NK-92 (cell line): Measurements from ENCODE around the gene CCSAP.
"Not testable (repeated sequence)": the region's sequence is repeated elsewhere in the genome, so short reads cannot be mapped to it uniquely, and the experiment has no call there.

Experiments used
- DNase-seq: peaks from one replicate; lab custom pipeline; 2025; ENCODE audit not compliant: unreplicated experiment; lab: John Stamatoyannopoulos, UW

Gene CCSAP

GRCh38 chr1:229291686-229292085 is 51.2 kb downstream of the CCSAP start:
- not testable (repeated sequence) for DNase-seq

GRCh38 chr1:229288516-229288915 is 54.3 kb downstream of the CCSAP start:
- DNase-seq = no peak

DNA sequence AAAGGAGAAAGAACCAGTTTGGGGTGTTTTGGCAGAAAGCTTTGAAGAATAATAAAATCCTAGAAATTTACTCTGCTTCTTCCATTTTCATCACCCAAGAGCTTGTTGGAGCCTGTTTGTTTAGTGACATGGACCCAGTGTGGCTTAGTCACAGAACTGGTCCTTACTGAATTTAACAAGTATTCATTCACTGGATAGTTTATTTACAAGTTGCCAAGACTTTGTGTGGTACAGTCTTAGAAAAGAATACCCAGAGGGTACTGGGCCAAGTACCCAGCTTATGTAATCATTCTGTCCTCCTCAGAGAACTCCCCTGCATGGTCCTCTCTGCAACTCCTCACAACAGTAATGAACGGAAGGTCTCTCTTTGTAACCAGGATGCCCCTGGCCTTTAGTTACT is 55.6 kb downstream of the CCSAP start:
- DNase-seq = no peak

- no peak for DNase-seq
Measured at GRCh38 chr1:229286099-229286766, 56.6 kb downstream of the CCSAP start.

- no peak for DNase-seq
Measured at GRCh38 chr1:229285440-229285839, 57.4 kb downstream of the CCSAP start.

DNA sequence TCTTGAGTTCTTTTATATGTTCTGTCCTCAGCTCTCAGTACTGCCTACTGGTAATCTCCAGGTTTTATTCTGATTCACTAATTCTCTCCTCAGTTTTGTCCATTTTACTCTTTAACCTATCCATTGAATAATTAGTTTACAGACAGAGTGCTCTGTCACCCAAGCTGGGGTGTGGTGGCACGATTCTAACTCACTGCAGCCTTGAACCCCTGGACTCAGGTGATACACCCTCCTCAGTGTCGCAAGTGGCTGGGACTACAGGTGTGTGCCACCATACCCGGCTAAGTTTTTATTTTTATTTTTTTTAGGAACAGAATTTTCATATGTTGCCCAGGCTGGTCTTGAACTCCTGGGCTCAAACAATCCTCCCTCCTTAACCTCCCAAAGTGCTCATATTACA is 58.0 kb downstream of the CCSAP start:
- no peak for DNase-seq

DNA sequence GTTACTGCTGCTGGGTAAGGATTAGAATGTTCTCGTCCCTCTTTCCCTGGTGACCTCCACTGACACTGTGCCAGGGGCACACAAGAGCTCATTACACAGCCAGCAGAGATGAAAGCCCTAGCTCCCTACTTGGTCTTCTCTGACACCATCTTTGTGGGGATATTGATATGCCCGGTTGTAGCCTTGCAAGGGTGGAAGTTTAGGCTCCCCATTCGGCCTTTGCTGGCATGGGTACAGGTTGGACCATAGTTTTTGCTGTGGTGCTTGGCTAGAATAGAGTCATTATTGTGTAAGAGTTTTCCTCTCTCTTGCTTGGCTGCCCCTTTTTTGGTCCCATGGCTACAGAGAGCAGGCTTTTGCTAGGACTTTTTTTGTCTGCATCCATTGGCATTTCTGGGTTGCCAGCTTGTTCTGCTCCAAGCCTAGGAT is 59.6 kb downstream of the CCSAP start:
- DNase-seq = no peak

DNA sequence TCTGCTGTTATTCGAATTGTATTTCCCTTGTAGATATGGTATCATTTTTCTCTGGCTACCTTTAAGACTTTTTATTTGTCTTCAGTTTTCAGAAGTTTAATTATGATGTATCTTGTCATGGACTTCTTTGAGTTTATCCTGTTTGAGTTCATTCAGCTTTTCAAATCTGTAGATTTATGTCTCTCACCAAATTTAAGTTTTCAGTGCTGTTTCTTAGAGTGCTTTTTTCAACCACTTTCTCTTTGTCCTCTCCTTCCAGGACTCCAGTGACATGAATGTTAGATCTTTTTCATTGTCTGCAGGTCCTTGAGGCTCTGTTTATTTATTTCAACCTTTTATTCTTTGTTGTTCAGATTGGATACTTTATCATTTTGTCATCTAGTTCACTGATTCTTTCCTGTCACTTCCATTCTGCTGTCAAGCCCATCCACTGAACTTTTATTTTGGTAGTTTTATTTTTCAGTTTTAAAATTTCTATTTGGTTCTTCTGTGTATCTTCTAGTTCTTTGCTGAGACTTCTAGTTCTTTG is 60.5 kb downstream of the CCSAP start:
- DNase-seq = no peak

GRCh38 chr1:229281339-229281926 is 61.4 kb downstream of the CCSAP start:
- DNase-seq = no peak

- DNase-seq = no peak
Measured at GRCh38 chr1:229280921-229281320, 61.9 kb downstream of the CCSAP start.

DNA sequence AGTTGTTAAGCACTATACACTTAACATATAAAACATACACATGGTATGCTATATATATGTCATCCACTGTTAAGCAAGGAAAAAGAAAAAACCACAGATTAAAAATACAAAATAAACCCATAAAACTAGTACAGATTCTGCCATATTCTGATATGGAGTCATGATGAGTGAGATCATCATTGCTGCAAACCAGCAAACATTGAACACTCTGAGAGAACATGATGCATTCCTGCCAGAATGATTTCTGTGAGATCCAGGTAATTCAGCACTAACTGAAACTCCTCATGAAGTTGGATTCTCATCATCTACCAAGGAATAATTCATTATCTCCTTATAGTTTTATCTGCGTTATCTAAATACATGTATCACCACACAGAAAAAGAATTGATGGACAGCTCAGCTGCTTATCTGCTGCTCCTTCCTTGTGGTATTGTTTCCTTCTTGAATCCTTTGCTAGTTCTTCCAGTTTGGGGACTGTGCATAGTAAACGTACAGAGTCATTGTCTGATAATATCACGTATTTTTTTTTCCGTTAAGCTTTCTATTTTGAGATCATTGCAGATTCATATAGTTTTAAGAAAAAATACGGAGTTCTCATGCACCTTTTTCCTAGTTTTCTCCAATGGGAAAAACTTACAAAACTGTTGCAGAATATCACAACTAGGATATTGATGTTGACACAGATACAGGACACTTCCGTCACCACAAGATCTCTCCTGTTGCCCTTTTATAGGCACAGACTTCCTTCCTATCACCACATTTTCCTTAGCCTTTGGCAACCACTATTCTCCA is 62.6 kb downstream of the CCSAP start:
- DNase-seq = no peak

- DNase-seq = no peak
Measured at GRCh38 chr1:229279242-229279641, 63.6 kb downstream of the CCSAP start.

DNA sequence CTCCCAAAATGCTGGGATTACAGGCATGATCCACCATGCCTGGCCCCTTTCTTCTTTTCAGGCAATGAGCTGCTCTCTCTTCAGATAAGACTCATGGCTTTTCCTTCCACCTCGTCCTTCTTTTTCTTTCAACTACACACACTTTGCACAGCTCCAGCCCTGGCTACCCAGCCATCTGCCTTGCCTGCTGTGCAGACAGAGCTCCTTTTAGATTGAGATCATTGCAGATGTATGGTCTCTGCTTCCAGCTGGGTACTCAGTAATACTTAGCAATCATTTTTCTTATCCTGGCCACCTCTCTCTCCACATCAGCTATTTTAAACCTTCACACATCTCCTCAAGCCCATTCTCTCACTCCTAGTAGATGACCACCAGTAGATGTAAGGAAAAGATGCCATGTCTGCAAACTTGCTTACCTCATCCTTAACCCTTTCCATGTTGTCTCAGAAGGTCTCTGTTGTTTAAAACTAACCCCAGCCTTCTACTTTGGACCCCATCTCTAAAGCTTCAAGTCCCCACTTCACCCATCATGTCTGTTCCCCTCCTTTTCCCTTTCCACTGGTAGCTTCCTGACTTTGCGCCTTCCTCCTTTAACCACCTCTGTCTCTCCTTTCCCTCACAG is 64.6 kb downstream of the CCSAP start:
- no peak for DNase-seq

DNA sequence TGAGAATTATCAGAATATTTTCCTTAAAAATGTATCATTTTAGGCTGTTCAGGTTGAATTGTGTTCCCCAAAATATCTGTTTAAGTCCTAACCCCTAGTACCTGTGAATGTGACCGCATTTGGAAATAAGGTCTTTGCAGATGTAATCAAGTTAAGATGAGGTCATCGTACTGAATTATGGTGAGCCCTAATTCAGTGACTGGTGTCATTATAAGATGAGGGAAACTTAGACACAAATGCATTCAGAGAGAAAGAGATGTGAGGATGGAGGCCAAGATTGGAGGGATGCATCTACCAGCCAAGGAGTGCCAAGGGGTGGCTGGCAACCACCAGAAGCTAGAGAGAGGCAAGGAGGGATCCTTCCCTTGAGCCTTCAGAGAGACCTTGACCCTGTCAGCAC is 67.8 kb downstream of the CCSAP start:
- no peak for DNase-seq

- no peak for DNase-seq
Measured at GRCh38 chr1:229273507-229274232, 69.2 kb downstream of the CCSAP start.

DNA sequence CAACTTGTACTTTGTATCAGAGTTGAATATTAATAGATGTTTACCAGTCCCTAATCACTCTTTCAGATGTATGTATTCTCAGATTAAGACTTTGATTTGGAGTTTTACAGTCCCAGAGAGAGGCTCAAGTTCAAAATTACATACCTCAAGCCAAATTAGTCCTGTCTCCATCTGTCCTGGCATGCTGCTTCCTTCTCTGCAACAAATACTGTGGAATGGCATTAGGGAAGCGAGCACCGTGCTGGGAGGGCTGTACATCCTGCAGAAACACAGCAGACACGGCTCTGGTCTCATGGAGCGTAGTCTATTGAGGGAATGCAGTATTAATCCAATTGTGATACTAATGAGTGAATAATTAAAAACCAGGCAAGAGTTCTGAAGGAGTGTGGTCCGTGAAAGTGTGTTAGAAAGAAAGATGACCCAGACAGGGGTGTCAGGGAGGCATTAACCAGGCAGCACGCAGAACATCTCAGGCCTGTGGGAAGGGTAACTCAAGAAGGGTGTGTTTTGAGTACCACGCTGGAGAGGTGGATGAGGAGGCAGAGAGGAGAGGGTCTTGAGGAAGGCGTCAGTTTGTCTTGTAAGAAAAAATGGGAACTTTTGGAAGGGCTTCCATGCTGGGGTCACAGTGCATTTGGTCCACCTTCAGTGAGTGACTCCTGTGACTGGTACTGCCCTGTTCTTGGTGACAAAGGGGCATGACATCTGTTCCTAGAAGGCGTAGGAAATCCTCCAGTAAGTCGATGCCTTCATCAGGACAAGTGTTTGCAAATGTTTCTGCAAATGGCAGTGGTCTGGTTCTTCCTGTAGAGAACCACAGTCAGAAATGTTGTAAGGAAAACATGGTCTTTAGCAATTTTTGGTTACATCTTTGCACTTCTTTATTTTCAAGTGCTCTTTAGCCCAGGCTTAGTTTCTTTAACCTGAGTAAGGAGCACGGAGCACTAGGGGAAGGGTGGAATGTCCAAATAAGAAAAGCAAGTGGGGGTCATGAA is 70.4 kb downstream of the CCSAP start:
- no peak for DNase-seq

DNA sequence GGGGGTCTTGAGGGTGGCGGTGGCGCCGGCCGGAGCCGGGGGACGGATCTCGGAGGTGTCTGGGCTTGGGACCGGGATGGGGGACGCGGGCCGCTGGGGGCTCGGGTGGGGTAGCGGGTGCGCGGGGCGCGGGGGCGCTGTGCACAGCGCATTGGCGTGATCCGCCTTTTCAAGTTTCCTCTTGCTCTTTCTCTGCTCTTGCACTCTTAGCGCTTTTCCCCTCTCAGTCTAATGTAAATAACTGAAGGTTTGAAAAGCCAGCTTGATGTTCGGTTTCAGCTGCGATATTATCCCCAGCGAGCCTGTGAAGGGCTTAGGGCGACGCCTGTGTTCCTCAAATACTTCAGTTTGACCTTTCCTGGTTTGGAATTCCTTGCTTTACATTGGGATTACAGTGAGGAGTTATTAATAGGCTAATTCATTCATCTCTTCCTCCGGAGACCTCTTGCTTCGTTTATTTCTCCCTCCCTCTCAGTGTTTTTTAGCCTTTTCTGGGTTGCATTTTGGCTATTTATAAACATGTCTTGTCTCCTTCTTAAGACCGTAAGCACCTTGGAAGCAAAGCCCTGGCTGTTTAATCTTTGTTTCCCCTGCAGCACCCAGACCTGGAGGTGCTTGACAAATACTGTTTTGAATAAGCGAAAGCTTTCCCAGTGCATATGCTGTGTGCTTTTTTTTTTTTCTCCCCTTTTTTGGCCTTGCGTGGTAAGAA is 71.2 kb downstream of the CCSAP start:
- no peak for DNase-seq
